A673 (cell line): Measurements from ENCODE around the gene FAIM2.

Source experiments
- CTCF ChIP-seq: fragments of 300-800, 200-600 bp; sonication (generic); conservative IDR thresholded peaks from 2 replicates; pipeline ENCODE4 v1.5.1; 2017; ENCODE audit warnings: low read depth, mild to moderate bottlenecking, antibody characterized with exemption, low read length, moderate library complexity, mixed read lengths
- EZH2 ChIP-seq: fragments of 200-600 bp; sonication (generic); IDR thresholded peaks from 2 replicates; pipeline ENCODE4 v1.6.1; 2017; ENCODE audit warnings: borderline replicate concordance, low read depth, mild to moderate bottlenecking, mixed read lengths, antibody characterized with exemption, low read length; ENCODE audit not compliant: poor library complexity, severe bottlenecking

GRCh38 chr12:49952391-49953055 is 48.8 kb upstream of the FAIM2 start:
- TF ChIP-seq CTCF (no peak), EZH2 (no peak)
